ENCODE data around the gene CALD1. TPM values are rescaled to one million over a fixed set of nuclear protein-coding genes. Genes with fewer than 3 reads are reported as not detected.

The CALD1 gene
- total RNA-seq, 1 experiment from 2014 or later = 22.1 TPM

GRCh38 chr7:134942690-134943466, 163.4 kb downstream of the CALD1 start:
- H3K4me3 ChIP-seq (ENCODE audit: low read length) = no peak overlapping the region
- no peaks in the 10 kb centered on the region for H4K20me1 ChIP-seq (ENCODE audit: low read length)
- no peak overlapping the region for H2AFZ ChIP-seq (ENCODE audit: low read length)
- CTCF ChIA-PET = interaction anchor here (0.6 to 1.1 kb wide), 4 partner anchors 28 to 329 kb away, joined by 3 to 4 read pairs (median 3); no protein-coding TSS in a partner anchor
- no peaks in the 10 kb centered on the region for H3F3A ChIP-seq (ENCODE audit: low read length, unreplicated experiment)
- POLR2A ChIA-PET (ENCODE audit: unreplicated experiment) = no interaction called here
- no peaks in the 10 kb centered on the region for H3K36me3 ChIP-seq (ENCODE audit: low read depth, low read length)
- no TSS peak for BruUV-seq (replicated peaks)
- TF ChIP-seq, protein P1, sequence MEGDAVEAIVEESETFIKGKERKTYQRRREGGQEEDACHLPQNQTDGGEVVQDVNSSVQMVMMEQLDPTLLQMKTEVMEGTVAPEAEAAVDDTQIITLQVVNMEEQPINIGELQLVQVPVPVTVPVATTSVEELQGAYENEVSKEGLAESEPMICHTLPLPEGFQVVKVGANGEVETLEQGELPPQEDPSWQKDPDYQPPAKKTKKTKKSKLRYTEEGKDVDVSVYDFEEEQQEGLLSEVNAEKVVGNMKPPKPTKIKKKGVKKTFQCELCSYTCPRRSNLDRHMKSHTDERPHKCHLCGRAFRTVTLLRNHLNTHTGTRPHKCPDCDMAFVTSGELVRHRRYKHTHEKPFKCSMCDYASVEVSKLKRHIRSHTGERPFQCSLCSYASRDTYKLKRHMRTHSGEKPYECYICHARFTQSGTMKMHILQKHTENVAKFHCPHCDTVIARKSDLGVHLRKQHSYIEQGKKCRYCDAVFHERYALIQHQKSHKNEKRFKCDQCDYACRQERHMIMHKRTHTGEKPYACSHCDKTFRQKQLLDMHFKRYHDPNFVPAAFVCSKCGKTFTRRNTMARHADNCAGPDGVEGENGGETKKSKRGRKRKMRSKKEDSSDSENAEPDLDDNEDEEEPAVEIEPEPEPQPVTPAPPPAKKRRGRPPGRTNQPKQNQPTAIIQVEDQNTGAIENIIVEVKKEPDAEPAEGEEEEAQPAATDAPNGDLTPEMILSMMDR (conservative IDR thresholded peaks at IDR 0.05; ENCODE audit: low read depth, low read length) = no peak
- TF ChIP-seq EZH2phosphoT487 (IDR thresholded peaks at IDR 0.05; ENCODE audit: borderline replicate concordance, low read length) = no peak
- intact Hi-C loops (cut with micrococcal nuclease) = loop anchor here (1.0 to 5.0 kb wide), 3 partner anchors 64 to 219 kb away; partner anchors contain the start of gene CALD1
- H3K9ac ChIP-seq (ENCODE audit: low read length) = no peak overlapping the region
- H3K9me2 ChIP-seq (replicated peaks; ENCODE audit: low read length) = no peaks in the 10 kb centered on the region
- no peak overlapping the region for H3K4me2 ChIP-seq (ENCODE audit: low read length)
- no peaks in the 10 kb centered on the region for H3K27me3 ChIP-seq (ENCODE audit: low read length)
- no peak for ATAC-seq
- H3K27ac ChIP-seq (ENCODE audit: low read length) = no peak overlapping the region
- DNase-seq = no peak
- no peaks in the 10 kb centered on the region for H3K79me2 ChIP-seq (ENCODE audit: low read length)
- H3K9me3 ChIP-seq (ENCODE audit: low read length) = no peaks in the 10 kb centered on the region
- no peaks in the 10 kb centered on the region for H3K4me1 ChIP-seq (ENCODE audit: insufficient read depth, low read length)

DNA sequence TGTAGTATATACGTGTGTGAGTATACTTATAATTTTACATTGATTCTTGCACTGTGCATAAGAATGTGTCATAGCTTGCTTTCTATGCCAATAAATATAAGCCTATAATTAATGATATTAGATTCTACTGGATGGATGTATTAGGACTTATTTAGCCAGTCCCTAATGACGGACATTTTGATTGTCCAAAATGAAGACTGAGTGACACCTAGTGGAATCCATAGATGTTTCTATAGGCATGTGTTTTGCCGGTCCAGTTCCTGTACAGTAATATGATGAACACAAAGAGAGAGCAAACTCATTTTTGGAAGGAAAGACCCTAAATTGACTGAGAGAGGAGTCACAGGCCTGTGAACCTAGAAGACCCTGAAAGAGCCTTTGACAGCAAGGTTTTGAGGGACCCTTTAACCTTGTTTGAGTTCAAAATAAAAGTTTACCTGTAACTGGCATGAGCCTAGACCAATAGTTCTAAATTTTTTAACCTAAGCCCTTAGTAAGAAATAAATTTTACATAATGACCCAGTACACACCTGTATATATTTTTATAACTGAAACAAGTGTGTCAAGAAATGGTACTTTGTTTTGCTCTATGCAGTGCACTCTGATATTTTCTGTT, 164.5 kb downstream of the CALD1 start:
- intact Hi-C loops (cut with micrococcal nuclease) = loop anchor here (1.0 to 5.0 kb wide), 5 partner anchors 65 to 311 kb away; partner anchors contain the start of gene CALD1
- H3K9me2 ChIP-seq (replicated peaks; ENCODE audit: low read length) = no peaks in the 10 kb centered on the region
- ATAC-seq (peak; percentile 96), DNase-seq (peak; percentile 74)
- H3K27me3 ChIP-seq (ENCODE audit: low read length) = no peaks in the 10 kb centered on the region
- ChIA-PET POLR2A (ENCODE audit: unreplicated experiment) (no interaction called here), CTCF (interaction anchor here (0.6 to 1.1 kb wide), 4 partner anchors 45 to 330 kb away, joined by 3 to 4 read pairs (median 3); no protein-coding TSS in a partner anchor)
- no peaks in the 10 kb centered on the region for H3K79me2 ChIP-seq (ENCODE audit: low read length)
- H3K4me3 ChIP-seq (ENCODE audit: low read length) = no peak overlapping the region
- no peak overlapping the region for H2AFZ ChIP-seq (ENCODE audit: low read length)
- no peaks in the 10 kb centered on the region for H3K36me3 ChIP-seq (ENCODE audit: low read depth, low read length)
- BruUV-seq (replicated peaks) = no TSS peak
- no peaks in the 10 kb centered on the region for H3K9me3 ChIP-seq (ENCODE audit: low read length)
- no peaks in the 10 kb centered on the region for H3K4me1 ChIP-seq (ENCODE audit: insufficient read depth, low read length)
- no peaks in the 10 kb centered on the region for H3F3A ChIP-seq (ENCODE audit: low read length, unreplicated experiment)
- no peak overlapping the region for H3K4me2 ChIP-seq (ENCODE audit: low read length)
- no peak overlapping the region for H3K9ac ChIP-seq (ENCODE audit: low read length)
- H4K20me1 ChIP-seq (ENCODE audit: low read length) = no peaks in the 10 kb centered on the region
- H3K27ac ChIP-seq (ENCODE audit: low read length) = no peak overlapping the region
- TF ChIP-seq, protein P1 (conservative IDR thresholded peaks at IDR 0.05; ENCODE audit: low read depth, low read length) = peak; percentile 78
- no peak for TF ChIP-seq EZH2phosphoT487 (IDR thresholded peaks at IDR 0.05; ENCODE audit: borderline replicate concordance, low read length)

DNA sequence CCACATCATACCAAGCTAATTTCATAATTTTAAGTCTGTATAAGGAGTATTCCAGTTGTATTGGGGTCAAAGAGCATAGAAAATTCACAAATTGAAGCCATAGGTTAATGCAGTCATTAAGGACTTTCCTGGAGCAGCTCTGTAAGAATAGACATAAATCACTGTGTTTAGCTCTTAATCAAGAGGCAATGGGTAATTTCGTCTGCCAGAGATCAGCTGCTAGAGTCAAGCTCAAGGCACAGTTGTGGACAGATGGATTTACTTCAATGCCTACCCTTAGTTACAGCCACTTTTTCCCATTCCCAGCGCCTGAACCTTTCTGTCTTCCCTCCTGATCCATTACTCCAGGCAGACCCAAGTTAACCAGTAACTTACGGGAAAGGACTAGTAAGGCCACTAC, 166.3 kb downstream of the CALD1 start:
- DNase-seq (no peak), ATAC-seq (no peak)
- H3K4me1 ChIP-seq (ENCODE audit: insufficient read depth, low read length) = no peaks in the 10 kb centered on the region
- intact Hi-C loops (cut with micrococcal nuclease) = loop anchor here (2.0 kb wide), 1 partner anchor 313 kb away; no protein-coding TSS in a partner anchor
- no peaks in the 10 kb centered on the region for H3K27me3 ChIP-seq (ENCODE audit: low read length)
- no peak overlapping the region for H3K4me2 ChIP-seq (ENCODE audit: low read length)
- H3K27ac ChIP-seq (ENCODE audit: low read length) = no peak overlapping the region
- no peaks in the 10 kb centered on the region for H3K79me2 ChIP-seq (ENCODE audit: low read length)
- no peaks in the 10 kb centered on the region; the same call in 1 of the 2 replicates for H3K36me3 ChIP-seq (ENCODE audit: low read depth, low read length)
- ChIA-PET CTCF (no interaction called here), POLR2A (ENCODE audit: unreplicated experiment) (no interaction called here)
- no peak for TF ChIP-seq EZH2 (IDR thresholded peaks at IDR 0.05; ENCODE audit: low read length, unreplicated experiment)
- TF ChIP-seq, protein P1 (conservative IDR thresholded peaks at IDR 0.05; ENCODE audit: low read depth, low read length) = no peak
- TF ChIP-seq EZH2phosphoT487 (IDR thresholded peaks at IDR 0.05; ENCODE audit: borderline replicate concordance, low read length) = no peak
- BruUV-seq (replicated peaks) = no TSS peak
- H3K9me3 ChIP-seq (ENCODE audit: low read length) = no peaks in the 10 kb centered on the region
- H3F3A ChIP-seq (ENCODE audit: low read length, unreplicated experiment) = no peaks in the 10 kb centered on the region
- no peaks in the 10 kb centered on the region for H3K9me2 ChIP-seq (replicated peaks; ENCODE audit: low read length)
- H3K9ac ChIP-seq (ENCODE audit: low read length) = no peak overlapping the region
- no peaks in the 10 kb centered on the region for H4K20me1 ChIP-seq (ENCODE audit: low read length)
- H3K4me3 ChIP-seq (ENCODE audit: low read length) = no peak overlapping the region
- H2AFZ ChIP-seq (ENCODE audit: low read length) = no peak overlapping the region

Measured in PC-3 (cell line).